DMS53 treated with DMSO at 0.1 percent for 48 hours (cell line): Measurements from ENCODE around the gene ENTPD3.

Source experiments
- DNase-seq: peaks from one replicate; lab custom pipeline; 2025; ENCODE audit not compliant: unreplicated experiment; lab: John Stamatoyannopoulos, UW

Gene ENTPD3, protein sequence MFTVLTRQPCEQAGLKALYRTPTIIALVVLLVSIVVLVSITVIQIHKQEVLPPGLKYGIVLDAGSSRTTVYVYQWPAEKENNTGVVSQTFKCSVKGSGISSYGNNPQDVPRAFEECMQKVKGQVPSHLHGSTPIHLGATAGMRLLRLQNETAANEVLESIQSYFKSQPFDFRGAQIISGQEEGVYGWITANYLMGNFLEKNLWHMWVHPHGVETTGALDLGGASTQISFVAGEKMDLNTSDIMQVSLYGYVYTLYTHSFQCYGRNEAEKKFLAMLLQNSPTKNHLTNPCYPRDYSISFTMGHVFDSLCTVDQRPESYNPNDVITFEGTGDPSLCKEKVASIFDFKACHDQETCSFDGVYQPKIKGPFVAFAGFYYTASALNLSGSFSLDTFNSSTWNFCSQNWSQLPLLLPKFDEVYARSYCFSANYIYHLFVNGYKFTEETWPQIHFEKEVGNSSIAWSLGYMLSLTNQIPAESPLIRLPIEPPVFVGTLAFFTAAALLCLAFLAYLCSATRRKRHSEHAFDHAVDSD

DNA sequence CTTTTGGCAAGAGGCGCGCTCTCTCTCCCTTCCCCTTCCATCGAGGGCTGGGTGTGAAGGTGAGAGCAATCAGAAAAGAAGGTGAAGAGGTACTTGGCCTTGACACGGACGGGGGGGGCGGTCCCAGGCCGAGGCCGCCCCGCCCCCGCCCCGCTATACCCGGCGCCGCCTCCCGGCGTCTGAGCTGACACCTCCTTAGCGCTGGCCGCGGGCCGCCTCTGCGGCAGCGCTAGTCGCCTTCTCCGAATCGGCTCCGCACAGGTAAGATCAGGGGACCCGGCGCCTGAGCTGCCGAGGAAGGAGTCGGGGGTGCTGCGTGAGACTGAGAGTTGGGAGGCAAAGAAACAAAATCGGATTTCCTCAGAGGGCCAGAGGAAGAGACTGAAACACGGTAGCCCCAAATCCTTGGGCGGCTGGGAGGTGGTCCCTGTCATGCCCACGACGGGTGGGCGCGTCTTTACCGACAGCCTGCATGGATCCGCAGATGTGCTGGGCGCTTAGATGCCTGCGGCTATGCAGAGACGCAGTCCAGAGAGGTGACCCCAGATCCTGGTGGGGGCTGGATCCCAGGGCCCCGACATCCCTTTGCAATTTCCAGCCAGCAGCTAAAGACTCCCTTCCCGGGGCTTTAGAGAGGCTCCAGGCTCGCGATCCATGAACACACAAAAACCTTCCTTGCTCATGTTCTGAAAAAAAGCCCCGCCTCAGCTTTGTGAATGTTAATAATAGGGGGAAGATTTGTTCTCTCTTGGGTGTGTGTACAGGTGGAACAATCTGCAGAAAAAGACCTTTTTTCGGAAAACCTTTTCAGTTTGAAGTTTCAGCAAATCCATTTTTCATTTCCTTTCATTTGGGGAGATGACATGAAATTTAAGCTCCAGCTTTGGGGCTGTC, at the start of gene ENTPD3:
Gene ENTPD3, plus strand, starts transcription at position 184 of the 894 bp plus-strand sequence. CDS start 874 bp downstream, outside the sequence.
- DNase-seq, result no peak

- no peak for DNase-seq
These were observed 47.1 kb upstream of the ENTPD3 start for GRCh38 chr3:40339871-40340270.

DNA sequence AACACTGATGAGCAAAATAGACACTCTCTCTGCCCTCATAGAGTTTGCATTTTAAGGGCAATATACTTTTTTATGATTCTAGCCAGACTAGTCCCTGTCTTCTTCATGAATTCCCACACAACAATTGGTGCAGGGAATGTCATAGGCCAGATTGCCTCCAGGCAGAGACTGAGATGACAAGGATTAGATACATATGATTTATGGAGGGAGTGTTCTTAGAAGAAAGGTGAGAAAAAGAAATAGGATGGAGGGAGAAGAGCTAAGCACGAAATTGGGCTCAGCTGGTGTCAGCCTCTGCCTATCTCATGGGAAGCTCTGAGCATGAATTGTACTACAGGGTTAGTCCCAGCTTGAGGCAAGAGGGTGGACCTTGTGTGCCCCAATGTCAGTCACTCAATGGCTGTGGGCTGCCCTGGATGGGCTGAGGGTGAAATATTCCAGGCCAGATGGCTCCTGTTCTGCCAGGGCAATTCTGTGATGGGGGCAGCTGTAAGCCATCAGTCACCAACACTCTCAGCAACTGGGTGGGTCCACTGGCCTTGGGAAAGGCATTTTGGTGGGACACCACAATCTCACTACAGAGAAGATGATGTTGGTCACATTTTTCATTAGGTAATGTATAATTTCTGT, 46.3 kb upstream of the ENTPD3 start:
- no peak for DNase-seq

GRCh38 chr3:40341671-40342070, 45.3 kb upstream of the ENTPD3 start:
- no peak for DNase-seq

DNA sequence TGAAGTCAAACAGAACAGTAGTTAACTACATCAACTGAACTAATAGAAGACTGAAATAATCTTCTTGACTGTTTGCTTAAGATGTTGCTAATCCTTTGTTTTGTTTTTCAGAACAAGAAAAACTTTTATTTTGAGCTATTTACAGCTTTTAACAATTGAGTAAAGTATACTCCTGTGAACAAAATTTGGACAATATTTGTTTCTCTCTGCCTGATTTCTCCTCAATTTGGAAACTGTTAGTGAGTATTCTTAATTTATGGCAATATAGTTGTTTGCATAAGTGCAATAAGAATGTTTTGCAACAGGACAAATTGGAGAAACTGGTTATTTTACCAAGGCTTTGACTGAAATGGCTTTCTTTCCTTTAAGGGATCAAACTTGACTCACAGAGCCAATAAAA, 36.5 kb upstream of the ENTPD3 start:
- DNase-seq, result no peak

- no peak for DNase-seq
These were observed 31.6 kb upstream of the ENTPD3 start for GRCh38 chr3:40355410-40355809.

DNA sequence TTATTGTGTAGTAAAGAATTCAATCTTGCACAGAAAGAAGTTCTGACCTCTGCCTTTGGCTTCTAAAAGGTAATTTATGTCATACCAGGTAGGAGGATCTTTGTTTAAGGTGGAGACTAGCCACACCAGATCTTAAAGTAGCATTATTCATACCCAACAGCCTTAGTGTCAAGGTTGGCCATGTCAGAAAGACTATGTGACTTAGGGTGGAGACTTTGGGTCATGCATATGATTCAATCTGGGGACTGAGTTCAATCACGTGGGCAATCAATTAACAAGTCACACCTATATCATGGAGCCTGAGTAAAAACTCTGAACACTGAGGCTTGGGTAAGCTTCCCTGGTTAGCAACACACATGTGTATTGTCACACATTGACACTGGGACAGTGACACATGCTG, 28.5 kb upstream of the ENTPD3 start:
- no peak for DNase-seq

DNA sequence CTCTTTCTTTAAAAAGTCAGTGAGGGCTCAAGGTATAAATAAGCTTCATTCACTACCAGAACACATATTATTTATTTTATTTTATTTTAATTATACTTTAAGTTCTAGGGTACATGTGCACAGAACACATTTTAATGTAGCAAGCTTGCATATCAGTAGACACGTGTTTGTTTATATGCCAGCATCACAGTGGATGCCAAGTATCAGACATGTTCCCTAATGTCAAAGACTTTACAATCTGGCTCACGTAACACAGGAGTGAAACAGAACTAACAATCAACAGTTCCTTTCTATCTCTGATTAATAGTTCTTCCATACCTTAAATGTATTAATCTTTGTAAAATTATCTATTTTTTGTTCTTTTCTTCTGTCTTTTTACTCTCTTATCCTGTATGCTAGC, 23.3 kb upstream of the ENTPD3 start:
- DNase-seq, result no peak

DNA sequence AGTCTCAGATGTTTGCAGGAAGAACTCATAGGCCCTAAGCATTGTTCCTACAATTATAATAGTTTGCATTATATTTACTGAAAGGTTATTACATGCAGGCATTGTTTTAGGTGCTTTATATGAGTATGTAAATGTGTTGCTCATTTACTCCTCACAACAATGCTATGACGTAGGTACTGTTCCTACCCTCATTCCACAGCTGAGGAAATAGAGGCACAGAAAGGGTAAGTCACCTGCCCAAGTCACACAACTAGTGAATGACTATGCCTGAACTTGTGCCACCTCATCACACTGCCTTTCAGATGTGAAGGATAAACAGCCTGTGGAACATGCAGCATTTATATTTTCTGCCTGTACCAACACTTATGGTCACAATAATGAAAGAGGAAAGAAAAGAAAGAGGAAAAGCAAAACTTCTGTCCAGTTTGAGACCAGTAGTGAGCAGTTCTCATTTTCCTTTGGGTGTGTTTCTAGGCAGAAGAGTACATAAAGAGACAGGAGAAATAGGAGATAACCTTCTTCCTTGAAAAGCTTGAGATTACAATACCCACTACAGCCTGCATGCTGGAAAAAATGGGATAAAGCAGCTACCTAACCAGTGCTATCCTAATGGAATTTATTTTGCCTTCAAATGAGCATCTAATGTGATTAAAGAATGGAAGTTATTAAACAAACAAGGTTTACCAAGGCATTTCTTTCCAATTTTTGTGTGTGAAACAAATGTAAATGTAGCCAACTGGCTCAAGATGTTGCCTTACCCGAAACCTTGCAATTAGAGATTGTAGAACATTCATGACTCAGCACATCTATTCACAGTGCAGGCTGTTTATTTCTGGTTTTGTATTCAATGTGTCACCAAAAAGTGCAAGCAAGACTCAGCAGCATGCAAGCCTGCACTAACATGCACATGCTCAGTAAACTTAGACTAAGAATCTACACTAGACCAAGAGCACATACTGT, 20.5 kb upstream of the ENTPD3 start:
- DNase-seq, result no peak

DNA sequence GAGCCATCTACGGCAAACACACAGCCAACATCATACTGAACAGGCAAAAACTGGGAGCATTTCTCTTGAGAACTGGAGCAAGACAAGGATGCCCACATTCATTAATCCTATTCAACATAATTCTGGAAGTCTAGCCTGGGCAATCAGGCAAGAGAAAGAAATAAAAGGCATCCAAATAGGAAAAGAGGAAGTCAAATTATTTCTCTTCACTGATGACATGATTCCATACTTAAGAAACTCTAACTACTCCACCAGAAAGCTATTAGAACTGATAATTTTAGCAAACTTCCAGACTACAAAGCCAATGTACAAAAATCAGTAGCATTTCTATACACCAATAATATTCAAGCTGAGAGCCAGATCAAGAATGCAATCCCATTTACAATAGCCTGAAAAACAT, 17.3 kb upstream of the ENTPD3 start:
- no peak for DNase-seq

- DNase-seq, result no peak
These were observed 9.2 kb upstream of the ENTPD3 start for GRCh38 chr3:40377822-40378221.

- no peak for DNase-seq
These were observed 7.2 kb upstream of the ENTPD3 start for GRCh38 chr3:40379674-40380306.

DNA sequence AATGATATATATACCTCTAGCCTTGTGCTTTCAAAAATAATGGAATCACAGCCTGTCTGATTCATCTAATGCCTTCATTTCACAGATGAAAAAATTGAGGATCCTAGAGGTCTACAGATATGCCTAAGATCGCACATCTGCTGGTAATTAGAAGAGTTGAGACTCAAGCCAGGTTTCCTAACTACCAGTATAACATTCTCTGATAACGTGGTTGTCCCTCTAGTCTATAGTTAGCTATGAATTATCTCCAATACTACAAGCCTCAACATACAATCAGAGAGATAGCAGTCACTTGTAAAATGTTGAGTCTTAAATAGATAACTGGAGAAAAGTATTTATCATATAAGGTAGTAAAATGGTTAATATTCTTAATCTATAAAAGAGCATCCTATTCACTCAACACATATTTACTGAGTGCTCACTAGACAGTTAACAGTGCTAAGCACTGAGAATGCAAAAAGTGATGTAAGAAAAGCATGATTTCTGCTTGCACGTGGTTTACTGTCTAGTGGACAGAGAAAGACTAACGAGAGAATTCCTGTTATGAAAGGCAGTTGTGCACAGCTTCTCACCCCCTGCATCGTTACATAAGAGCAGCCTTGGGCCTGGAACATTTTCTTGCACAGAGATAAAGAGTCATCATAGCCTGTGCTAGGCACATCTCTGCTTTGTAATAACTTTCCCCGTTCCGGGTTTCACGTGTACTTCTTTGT, 4.9 kb upstream of the ENTPD3 start:
- no peak for DNase-seq

DNA sequence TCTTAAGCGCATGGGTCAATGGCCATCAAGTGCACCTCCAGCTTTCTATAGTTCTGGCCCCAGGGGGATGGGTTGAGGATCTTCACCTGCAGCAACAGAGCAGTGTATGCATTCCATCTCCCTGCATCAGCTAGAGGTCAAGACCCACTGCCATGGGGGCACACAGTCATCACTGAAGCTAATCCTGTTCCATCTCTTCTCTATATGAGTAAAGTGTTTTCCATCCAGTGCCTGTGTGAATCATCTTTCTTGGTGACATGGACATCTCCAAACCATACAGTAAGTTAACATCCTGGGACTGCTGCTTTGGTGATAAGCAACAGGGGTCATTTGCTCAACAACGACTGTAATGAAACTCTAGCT, 4.4 kb upstream of the ENTPD3 start:
- no peak for DNase-seq

DNA sequence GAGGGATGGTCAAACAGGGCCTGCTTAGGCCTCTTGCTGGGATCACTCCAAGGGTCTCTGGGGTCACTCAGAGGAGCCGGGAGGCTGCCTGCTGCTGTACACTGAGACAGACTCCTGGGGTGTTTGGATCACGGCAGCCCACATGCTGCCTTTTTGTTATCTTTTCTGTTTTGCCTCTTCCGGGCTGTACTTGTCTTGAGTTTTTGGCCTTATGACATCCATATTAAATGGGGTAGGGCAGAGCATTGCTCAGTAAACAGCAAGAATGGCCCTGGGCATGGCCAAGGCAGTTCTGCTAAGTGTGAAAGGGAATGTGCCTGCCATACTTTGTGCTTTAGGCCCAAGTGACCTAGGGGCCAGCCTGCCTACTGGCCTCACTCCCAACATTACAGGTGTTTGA, 771 bp upstream of the ENTPD3 start:
- DNase-seq, result no peak

- no peak for DNase-seq
These were observed 891 bp downstream of the ENTPD3 start for GRCh38 chr3:40387895-40388254.

GRCh38 chr3:40396406-40396805, 9.4 kb downstream of the ENTPD3 start:
- no peak for DNase-seq

DNA sequence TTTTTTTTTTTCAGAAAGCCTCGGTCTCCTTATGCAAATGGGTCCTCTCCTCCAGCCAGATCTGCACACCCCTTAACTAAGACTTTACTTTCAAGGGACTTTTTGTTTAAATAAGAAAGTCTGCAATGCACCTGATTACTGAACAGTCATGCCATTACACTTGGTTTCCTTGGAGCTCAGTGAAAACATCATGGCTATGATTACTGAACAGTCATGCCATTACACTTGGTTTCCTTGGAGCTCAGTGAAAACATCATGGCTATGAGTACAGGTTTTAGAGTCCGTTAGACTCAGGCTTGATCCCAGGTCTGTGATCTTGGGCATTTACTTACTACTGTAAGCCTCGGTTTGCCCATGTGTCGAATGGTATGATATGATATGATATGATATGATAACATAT, 10.1 kb downstream of the ENTPD3 start:
- no peak for DNase-seq

- no peak for DNase-seq
These were observed 10.9 kb downstream of the ENTPD3 start for GRCh38 chr3:40397912-40398311.
